H9 (cell line): Measurements from ENCODE around the gene HAT1. TPM values are rescaled to one million over a fixed set of nuclear protein-coding genes. Genes with fewer than 3 reads are reported as not detected.

Experiments
- DNase-seq: peaks from one replicate; pipeline ENCODE4 v3.0.0-alpha.2; 2017
- H2AFZ ChIP-seq: one replicate; pipeline ENCODE4 v1.6.1; 2013; ENCODE audit warnings: mild to moderate bottlenecking, low read length, control low read depth, moderate library complexity
- H2AK5ac ChIP-seq: 2 replicates; pipeline ENCODE4 v1.6.1; 2013; ENCODE audit warnings: low read length, control low read depth, mixed read lengths; ENCODE audit not compliant: insufficient read length
- H2BK120ac ChIP-seq: one replicate; pipeline ENCODE4 v1.6.1; 2013; ENCODE audit warnings: low read depth, mild to moderate bottlenecking, low read length, control low read depth, inconsistent platforms; ENCODE audit not compliant: poor library complexity, severe bottlenecking
- H2BK12ac ChIP-seq: 2 replicates; pipeline ENCODE4 v1.6.1; 2013; ENCODE audit warnings: low read length, control low read depth, mixed read lengths, low read depth; ENCODE audit not compliant: insufficient read length
- H2BK15ac ChIP-seq: 2 replicates; pipeline ENCODE4 v1.6.1; 2013; ENCODE audit warnings: low read depth, low read length, control low read depth
- H2BK20ac ChIP-seq: one replicate; pipeline ENCODE4 v1.6.1; 2013; ENCODE audit warnings: low read depth, mild to moderate bottlenecking, low read length, control low read depth, inconsistent platforms; ENCODE audit not compliant: poor library complexity, severe bottlenecking
- H2BK5ac ChIP-seq: 2 replicates; pipeline ENCODE4 v1.6.1; 2013; ENCODE audit warnings: low read length, control low read depth, mixed read lengths; ENCODE audit not compliant: insufficient read length
- H3K14ac ChIP-seq: 2 replicates; pipeline ENCODE4 v1.6.1; 2013; ENCODE audit warnings: low read length, control low read depth; ENCODE audit not compliant: insufficient read depth
- H3K18ac ChIP-seq: 2 replicates; pipeline ENCODE4 v1.6.1; 2013; ENCODE audit warnings: low read depth, mild to moderate bottlenecking, mixed read lengths, low read length, control low read depth; ENCODE audit not compliant: insufficient read length
- H3K23ac ChIP-seq: 2 replicates; pipeline ENCODE4 v1.6.1; 2013; ENCODE audit warnings: low read length, control low read depth, mixed read lengths, low read depth; ENCODE audit not compliant: insufficient read length
- H3K23me2 ChIP-seq: 2 replicates; pipeline ENCODE4 v1.6.1; 2013; ENCODE audit warnings: low read depth, mild to moderate bottlenecking, mixed read lengths, low read length, control low read depth; ENCODE audit not compliant: insufficient read length, poor library complexity, severe bottlenecking
- H3K27ac ChIP-seq: 2 replicates; pipeline ENCODE4 v1.5.1; 2013; ENCODE audit warnings: low read length, control low read depth, mixed read lengths, low read depth; ENCODE audit not compliant: insufficient read length
- H3K27me3 ChIP-seq: 2 replicates; pipeline ENCODE4 v1.6.1; 2013; ENCODE audit warnings: low read length, control low read depth, inconsistent platforms; ENCODE audit not compliant: insufficient read depth
- H3K4ac ChIP-seq: 2 replicates; pipeline ENCODE4 v1.6.1; 2013; ENCODE audit warnings: low read depth, mild to moderate bottlenecking, control low read depth, inconsistent platforms, low read length, moderate library complexity
- H3K4me1 ChIP-seq: 2 replicates; pipeline ENCODE4 v1.6.1; 2013; ENCODE audit warnings: low read length, control low read depth, inconsistent platforms; ENCODE audit not compliant: insufficient read depth
- H3K4me2 ChIP-seq: 2 replicates; pipeline ENCODE4 v1.6.1; 2013; ENCODE audit warnings: low read length, control low read depth, mixed read lengths; ENCODE audit not compliant: insufficient read length, insufficient read depth
- H3K56ac ChIP-seq: 2 replicates; pipeline ENCODE4 v1.6.1; 2013; ENCODE audit warnings: low read depth, mild to moderate bottlenecking, mixed read lengths, low read length, control low read depth; ENCODE audit not compliant: insufficient read length
- H3K79me1 ChIP-seq: 2 replicates; pipeline ENCODE4 v1.6.1; 2013; ENCODE audit warnings: low read depth, mild to moderate bottlenecking, moderate library complexity, low read length, control low read depth, inconsistent platforms; ENCODE audit not compliant: insufficient read depth, poor library complexity, severe bottlenecking
- H3K79me2 ChIP-seq: 2 replicates; pipeline ENCODE4 v1.6.1; 2013; ENCODE audit warnings: low read length, control low read depth, inconsistent platforms; ENCODE audit not compliant: insufficient read depth
- H3K9ac ChIP-seq: 2 replicates; pipeline ENCODE4 v1.6.1; 2013; ENCODE audit warnings: low read length, control low read depth, mixed read lengths; ENCODE audit not compliant: insufficient read length; ENCODE audit errors: extremely low read depth
- H3K9me3 ChIP-seq: one replicate; pipeline ENCODE4 v1.6.1; 2013; ENCODE audit warnings: low read depth, low read length, inconsistent platforms; ENCODE audit not compliant: control insufficient read depth
- H3T11ph ChIP-seq: one replicate; pipeline ENCODE4 v1.6.1; 2013; ENCODE audit warnings: mild to moderate bottlenecking, low read length, control low read depth, inconsistent platforms
- H4K20me1 ChIP-seq: one replicate; pipeline ENCODE4 v1.6.1; 2013; ENCODE audit not compliant: control insufficient read depth, insufficient read length, insufficient read depth
- H4K5ac ChIP-seq: 2 replicates; pipeline ENCODE4 v1.6.1; 2013; ENCODE audit warnings: low read depth, mild to moderate bottlenecking, mixed read lengths, low read length, control low read depth; ENCODE audit not compliant: insufficient read length
- H4K8ac ChIP-seq: replicated peaks from 2 replicates; pipeline ENCODE4 v1.6.1; 2013; ENCODE audit warnings: low read length, control low read depth, mixed read lengths, low read depth; ENCODE audit not compliant: insufficient read length
- H4K91ac ChIP-seq: 2 replicates; pipeline ENCODE4 v1.6.1; 2013; ENCODE audit warnings: low read depth, mild to moderate bottlenecking, moderate library complexity, mixed read lengths, low read length, control low read depth; ENCODE audit not compliant: insufficient read length
- H3K27ac Mint-ChIP-seq, 3 experiments: 2 replicates in 2 of 3; 3 replicates in 1 of 3; pipeline ENCODE4 v1.8.0; 2020 to 2021; ENCODE audit warnings: mixed read lengths in 3 of 3, mild to moderate bottlenecking in 1 of 3, moderate library complexity in 1 of 3
- H3K27me3 Mint-ChIP-seq: 2 replicates; pipeline ENCODE4 v1.8.0; 2021; ENCODE audit warnings: low read depth, mild to moderate bottlenecking, moderate library complexity, mixed read lengths
- H3K36me3 Mint-ChIP-seq, 3 experiments: 2 replicates in 2 of 3; 3 replicates in 1 of 3; pipeline ENCODE4 v1.8.0; 2020 to 2021; ENCODE audit warnings: low read depth in 3 of 3, mixed read lengths in 3 of 3; ENCODE audit not compliant: insufficient read depth in 1 of 3
- H3K4me1 Mint-ChIP-seq, 2 experiments: 2 replicates each; pipeline ENCODE4 v1.8.0; 2020; ENCODE audit warnings: mixed read lengths in 2 of 2
- H3K4me3 Mint-ChIP-seq, 2 experiments: 2 replicates in 1 of 2; 3 replicates in 1 of 2; pipeline ENCODE4 v1.8.0; 2020 to 2021; ENCODE audit warnings: mild to moderate bottlenecking in 2 of 2, mixed read lengths in 2 of 2, moderate library complexity in 1 of 2
- H3K9me3 Mint-ChIP-seq, 2 experiments: 2 replicates in 1 of 2; 3 replicates in 1 of 2; pipeline ENCODE4 v1.8.0; 2020; ENCODE audit warnings: mild to moderate bottlenecking in 2 of 2, mixed read lengths in 2 of 2, moderate library complexity in 1 of 2
- WGBS: extraction: QIAGEN DNeasy Blood & Tissue Kit; methylation state at CpG from one replicate; pipeline ENCODE4 v1.1.7; 2013; ENCODE audit warnings: missing lambda C conversion rate, low lambda C conversion rate, mixed read lengths; ENCODE audit not compliant: insufficient read length; ENCODE audit errors: extremely low coverage; 5-methylcytosine and 5-hydroxymethylcytosine counted together
- total RNA-seq: library from RNA; stranded (reverse); gene quantifications from 2 replicates; pipeline ENCODE4 v1.2.1, GENCODE V29; 2021
- TF ChIP-seq, protein P1 (sequence below): fragments of 200-600 bp; sonication (generic); conservative IDR thresholded peaks from 3 replicates; pipeline ENCODE4 v1.8.0; 2021; ENCODE audit warnings: antibody characterized with exemption, mild to moderate bottlenecking

Gene HAT1
- total RNA-seq, 1 experiment from 2014 or later, result 73.0 TPM

DNA sequence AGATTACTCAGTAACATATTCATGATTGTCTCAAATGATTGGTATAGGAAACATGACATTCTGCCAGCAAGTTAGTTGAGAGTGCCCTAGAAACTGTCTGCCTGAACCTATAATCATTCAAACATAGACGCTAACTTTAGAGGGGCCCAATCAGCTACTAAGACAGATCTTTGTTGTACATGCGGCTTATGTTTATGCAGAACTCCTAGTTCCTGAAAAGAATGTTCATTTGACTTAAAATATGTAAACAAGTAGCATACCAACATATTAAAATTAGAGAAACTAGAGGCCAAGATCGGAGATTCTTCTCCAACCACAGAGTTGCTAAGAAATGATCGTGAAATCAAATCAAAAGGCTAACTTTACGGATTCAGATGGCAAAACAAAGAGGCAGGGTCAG lies 73.3 kb downstream of the HAT1 start:
- Histone ChIP-seq H4K20me1 (no peaks in the 10 kb centered on the region), H2AFZ (no peak overlapping the region), H3K79me2 (no peaks in the 10 kb centered on the region), H2BK5ac (no peak overlapping the region), H3T11ph (no peak overlapping the region), H4K5ac (no peak overlapping the region), H3K27me3 (no peaks in the 10 kb centered on the region), H3K23me2 (no peaks in the 10 kb centered on the region), H3K4me2 (no peak overlapping the region), H3K56ac (no peak overlapping the region), H3K4ac (no peak overlapping the region), H3K18ac (no peak overlapping the region), H4K8ac (no peak overlapping the region), H3K9me3 (no peaks in the 10 kb centered on the region), H4K91ac (no peak overlapping the region), H3K4me1 (no peaks in the 10 kb centered on the region), H3K79me1 (no peaks in the 10 kb centered on the region), H2BK12ac (no peak overlapping the region), H3K9ac (no peak overlapping the region), H2AK5ac (no peak overlapping the region), H3K27ac (no peak overlapping the region), H3K14ac (no peak overlapping the region), H2BK20ac (no peak overlapping the region), H3K23ac (no peak overlapping the region), H2BK120ac (no peak overlapping the region), H2BK15ac (no peak overlapping the region)
- TF ChIP-seq, protein P1, sequence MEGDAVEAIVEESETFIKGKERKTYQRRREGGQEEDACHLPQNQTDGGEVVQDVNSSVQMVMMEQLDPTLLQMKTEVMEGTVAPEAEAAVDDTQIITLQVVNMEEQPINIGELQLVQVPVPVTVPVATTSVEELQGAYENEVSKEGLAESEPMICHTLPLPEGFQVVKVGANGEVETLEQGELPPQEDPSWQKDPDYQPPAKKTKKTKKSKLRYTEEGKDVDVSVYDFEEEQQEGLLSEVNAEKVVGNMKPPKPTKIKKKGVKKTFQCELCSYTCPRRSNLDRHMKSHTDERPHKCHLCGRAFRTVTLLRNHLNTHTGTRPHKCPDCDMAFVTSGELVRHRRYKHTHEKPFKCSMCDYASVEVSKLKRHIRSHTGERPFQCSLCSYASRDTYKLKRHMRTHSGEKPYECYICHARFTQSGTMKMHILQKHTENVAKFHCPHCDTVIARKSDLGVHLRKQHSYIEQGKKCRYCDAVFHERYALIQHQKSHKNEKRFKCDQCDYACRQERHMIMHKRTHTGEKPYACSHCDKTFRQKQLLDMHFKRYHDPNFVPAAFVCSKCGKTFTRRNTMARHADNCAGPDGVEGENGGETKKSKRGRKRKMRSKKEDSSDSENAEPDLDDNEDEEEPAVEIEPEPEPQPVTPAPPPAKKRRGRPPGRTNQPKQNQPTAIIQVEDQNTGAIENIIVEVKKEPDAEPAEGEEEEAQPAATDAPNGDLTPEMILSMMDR, result no peak
- peaks cover 22% of the 10 kb centered on the region for H3K27me3 Mint-ChIP-seq
- DNase-seq, result no peak
- H3K4me1 Mint-ChIP-seq, result peaks cover 11 to 12% of the 10 kb centered on the region in 2 experiments
- no peak overlapping the region for H3K27ac Mint-ChIP-seq
- no peaks in the 10 kb centered on the region for H3K36me3 Mint-ChIP-seq
- no CpG with 5 or more reads among the region's 5 CpGs for WGBS
- H3K9me3 Mint-ChIP-seq, result no peaks in the 10 kb centered on the region
- H3K4me3 Mint-ChIP-seq, result no peak overlapping the region
